Measurements from ENCODE around the gene WBP4. TPM values are rescaled to one million over a fixed set of nuclear protein-coding genes. Genes with fewer than 3 reads are reported as not detected.

WBP4 gene
- total and polyA plus RNA-seq, 4 donors, result 3.9 to 6.8 (median 5.5) TPM

- Histone ChIP-seq H3K36me3 (ENCODE audit: control insufficient read depth in 4 of 4, insufficient read depth in 3 of 4, low read depth in 1 of 4, low read length in 3 of 4) (no peaks in the 10 kb centered on the region), H3K4me1 (ENCODE audit: control insufficient read depth in 4 of 4, insufficient read depth in 4 of 4, low read length in 3 of 4) (peaks cover 0 to 21% (median 16%) of the 10 kb centered on the region in 4 donors), H3K9ac (ENCODE audit: low read depth in 1 of 2, low read length in 2 of 2) (peak within 1 kb of the TSS; percentile 90 to 94), H3K4me3 (ENCODE audit: low read depth in 1 of 3, low read length in 3 of 3) (peak within 1 kb of the TSS; percentile 52 to 98 (median 88)), H3K27ac (ENCODE audit: low read depth in 1 of 2, low read length in 2 of 2) (peak within 1 kb of the TSS; percentile 82 to 89), H3K9me3 (ENCODE audit: control insufficient read depth in 4 of 4, low read length in 3 of 4) (no peaks in the 10 kb centered on the region), H3K27me3 (ENCODE audit: control insufficient read depth in 4 of 4, insufficient read depth in 4 of 4, low read length in 3 of 4) (no peaks in the 10 kb centered on the region)
- WGBS, result under 1% methylated on average over 45 of the region's 45 CpGs
- peak; percentile 93 for DNase-seq (ENCODE audit: low spot score)
- peak; percentile 39 to 62 for TF ChIP-seq JUND (IDR thresholded peaks at IDR 0.05)
- peak; percentile 31 for TF ChIP-seq NR2F2 (IDR thresholded peaks at IDR 0.05)
- peak; percentile 78 for TF ChIP-seq SP1 (IDR thresholded peaks at IDR 0.05)
- peak; percentile 54 to 56 for TF ChIP-seq HNF4A (conservative IDR thresholded peaks at IDR 0.05)
- TF ChIP-seq, protein P1, sequence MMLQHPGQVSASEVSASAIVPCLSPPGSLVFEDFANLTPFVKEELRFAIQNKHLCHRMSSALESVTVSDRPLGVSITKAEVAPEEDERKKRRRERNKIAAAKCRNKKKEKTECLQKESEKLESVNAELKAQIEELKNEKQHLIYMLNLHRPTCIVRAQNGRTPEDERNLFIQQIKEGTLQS (IDR thresholded peaks at IDR 0.05), result peak; percentile 76
- no peak for TF ChIP-seq CTCF (IDR thresholded peaks at IDR 0.05; ENCODE audit: low read depth, low read length, missing input control)
- peak; percentile 16 to 36 for TF ChIP-seq RXRA (IDR thresholded peaks at IDR 0.05)
- peak; percentile 87 for TF ChIP-seq TAF1 (conservative IDR thresholded peaks at IDR 0.05)
- TF ChIP-seq GABPA (IDR thresholded peaks at IDR 0.05 in 1 of 2, conservative IDR thresholded peaks at IDR 0.05 in 1 of 2), result peak; percentile 8 to 84
- TF ChIP-seq YY1 (IDR thresholded peaks at IDR 0.05), result peak; percentile 89
- TF ChIP-seq, protein P2, sequence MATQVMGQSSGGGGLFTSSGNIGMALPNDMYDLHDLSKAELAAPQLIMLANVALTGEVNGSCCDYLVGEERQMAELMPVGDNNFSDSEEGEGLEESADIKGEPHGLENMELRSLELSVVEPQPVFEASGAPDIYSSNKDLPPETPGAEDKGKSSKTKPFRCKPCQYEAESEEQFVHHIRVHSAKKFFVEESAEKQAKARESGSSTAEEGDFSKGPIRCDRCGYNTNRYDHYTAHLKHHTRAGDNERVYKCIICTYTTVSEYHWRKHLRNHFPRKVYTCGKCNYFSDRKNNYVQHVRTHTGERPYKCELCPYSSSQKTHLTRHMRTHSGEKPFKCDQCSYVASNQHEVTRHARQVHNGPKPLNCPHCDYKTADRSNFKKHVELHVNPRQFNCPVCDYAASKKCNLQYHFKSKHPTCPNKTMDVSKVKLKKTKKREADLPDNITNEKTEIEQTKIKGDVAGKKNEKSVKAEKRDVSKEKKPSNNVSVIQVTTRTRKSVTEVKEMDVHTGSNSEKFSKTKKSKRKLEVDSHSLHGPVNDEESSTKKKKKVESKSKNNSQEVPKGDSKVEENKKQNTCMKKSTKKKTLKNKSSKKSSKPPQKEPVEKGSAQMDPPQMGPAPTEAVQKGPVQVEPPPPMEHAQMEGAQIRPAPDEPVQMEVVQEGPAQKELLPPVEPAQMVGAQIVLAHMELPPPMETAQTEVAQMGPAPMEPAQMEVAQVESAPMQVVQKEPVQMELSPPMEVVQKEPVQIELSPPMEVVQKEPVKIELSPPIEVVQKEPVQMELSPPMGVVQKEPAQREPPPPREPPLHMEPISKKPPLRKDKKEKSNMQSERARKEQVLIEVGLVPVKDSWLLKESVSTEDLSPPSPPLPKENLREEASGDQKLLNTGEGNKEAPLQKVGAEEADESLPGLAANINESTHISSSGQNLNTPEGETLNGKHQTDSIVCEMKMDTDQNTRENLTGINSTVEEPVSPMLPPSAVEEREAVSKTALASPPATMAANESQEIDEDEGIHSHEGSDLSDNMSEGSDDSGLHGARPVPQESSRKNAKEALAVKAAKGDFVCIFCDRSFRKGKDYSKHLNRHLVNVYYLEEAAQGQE (IDR thresholded peaks at IDR 0.05), result no peak
- peak; percentile 11 for TF ChIP-seq FOXA2 (IDR thresholded peaks at IDR 0.05)
- TF ChIP-seq, protein P3, sequence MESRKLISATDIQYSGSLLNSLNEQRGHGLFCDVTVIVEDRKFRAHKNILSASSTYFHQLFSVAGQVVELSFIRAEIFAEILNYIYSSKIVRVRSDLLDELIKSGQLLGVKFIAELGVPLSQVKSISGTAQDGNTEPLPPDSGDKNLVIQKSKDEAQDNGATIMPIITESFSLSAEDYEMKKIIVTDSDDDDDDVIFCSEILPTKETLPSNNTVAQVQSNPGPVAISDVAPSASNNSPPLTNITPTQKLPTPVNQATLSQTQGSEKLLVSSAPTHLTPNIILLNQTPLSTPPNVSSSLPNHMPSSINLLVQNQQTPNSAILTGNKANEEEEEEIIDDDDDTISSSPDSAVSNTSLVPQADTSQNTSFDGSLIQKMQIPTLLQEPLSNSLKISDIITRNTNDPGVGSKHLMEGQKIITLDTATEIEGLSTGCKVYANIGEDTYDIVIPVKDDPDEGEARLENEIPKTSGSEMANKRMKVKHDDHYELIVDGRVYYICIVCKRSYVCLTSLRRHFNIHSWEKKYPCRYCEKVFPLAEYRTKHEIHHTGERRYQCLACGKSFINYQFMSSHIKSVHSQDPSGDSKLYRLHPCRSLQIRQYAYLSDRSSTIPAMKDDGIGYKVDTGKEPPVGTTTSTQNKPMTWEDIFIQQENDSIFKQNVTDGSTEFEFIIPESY (IDR thresholded peaks at IDR 0.05), result peak; percentile 100
- TF ChIP-seq FOXA1 (IDR thresholded peaks at IDR 0.05), result peak; percentile 25
- TF ChIP-seq RAD21 (IDR thresholded peaks at IDR 0.05), result peak; percentile 55 to 56
- TF ChIP-seq HNF4G (IDR thresholded peaks at IDR 0.05), result no peak
- TF ChIP-seq EGR1 (IDR thresholded peaks at IDR 0.05; ENCODE audit: low read depth in 2 of 2), result peak; percentile 95 to 98
- TF ChIP-seq, protein P4, sequence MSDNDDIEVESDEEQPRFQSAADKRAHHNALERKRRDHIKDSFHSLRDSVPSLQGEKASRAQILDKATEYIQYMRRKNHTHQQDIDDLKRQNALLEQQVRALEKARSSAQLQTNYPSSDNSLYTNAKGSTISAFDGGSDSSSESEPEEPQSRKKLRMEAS (IDR thresholded peaks at IDR 0.05), result peak; percentile 77
These were observed 71.3 kb downstream of the WBP4 start, which contains the start of gene KBTBD6 for GRCh38 chr13:41132512-41133152. Gene KBTBD6 (minus strand): TSS chr13:41132802. CDS start chr13:41132511, 291 bp downstream.

Small RNAs within 50 kb of the gene (small RNA-seq; reads per million reads assigned to genes)
- gene MIR3168 (not detected), gene RN7SL597P (not detected)

Other genes starting within 250 kb of the WBP4 start
- gene ELF1, start 42.2 kb upstream of the WBP4 start, total RNA-seq, result 10 to 100 TPM; 36.3 to 57.2 TPM
- 10 to 100 TPM; 15.3 to 16.6 TPM for gene ELF1, start 42.2 kb upstream of the WBP4 start, polyA plus RNA-seq
- 1 to 10 TPM; 4.7 to 5.1 TPM for gene KBTBD6, start 71.3 kb downstream of the WBP4 start, total RNA-seq
- gene KBTBD6, start 71.3 kb downstream of the WBP4 start, polyA plus RNA-seq, result 1 to 10 TPM; 2.1 to 2.8 TPM
- 10 to 100 TPM in 1 of 2 donors, 1 to 10 TPM in 1; 9.2 to 10.1 TPM for gene KBTBD7, start 133.1 kb downstream of the WBP4 start, total RNA-seq
- gene KBTBD7, start 133.1 kb downstream of the WBP4 start, polyA plus RNA-seq, result 1 to 10 TPM; 3.3 to 4.7 TPM
- gene MTRF1, start 202.1 kb downstream of the WBP4 start, total RNA-seq, result 10 to 100 TPM; 10.7 to 11.0 TPM
- 1 to 10 TPM; 4.9 to 9.1 TPM for gene MTRF1, start 202.1 kb downstream of the WBP4 start, polyA plus RNA-seq
- gene NAA16, start 249.8 kb downstream of the WBP4 start, total RNA-seq, result 10 to 100 TPM in 1 of 2 donors, 1 to 10 TPM in 1; 8.8 to 11.5 TPM
- gene NAA16, start 249.8 kb downstream of the WBP4 start, polyA plus RNA-seq, result 1 to 10 TPM; 2.6 to 9.6 TPM